CD4-positive, CD25-positive, alpha-beta regulatory T cell (primary cell): Measurements from ENCODE around the gene FGF7. TPM values are rescaled to one million over a fixed set of nuclear protein-coding genes. Genes with fewer than 3 reads are reported as not detected.

Experiments used
- ATAC-seq, 2 donors: fragments of 150-1000 bp; cut with Tn5 transposase; one replicate each; pipeline ENCODE4 v1.10.0; 2021; ENCODE audit warnings: low read depth in 2 of 2, moderate number of reproducible peaks in 2 of 2, moderate library complexity in 1 of 2
- DNase-seq, 3 donors: peaks; one replicate each; pipeline versions ENCODE4 v3.0.0 to v3.0.0-alpha.2; 2012 to 2022; ENCODE audit warnings: mixed read lengths in 1 of 3
- H3K27ac ChIP-seq: one replicate; pipeline ENCODE4 v1.7.0; 2013; ENCODE audit warnings: mild to moderate bottlenecking, low read length; ENCODE audit not compliant: insufficient read depth, poor library complexity, severe bottlenecking
- H3K27me3 ChIP-seq: one replicate; pipeline ENCODE4 v1.7.0; 2013; ENCODE audit warnings: low read length; ENCODE audit not compliant: control insufficient read depth, insufficient read depth
- H3K36me3 ChIP-seq: one replicate; pipeline ENCODE4 v1.7.0; 2013; ENCODE audit warnings: mild to moderate bottlenecking, low read length, moderate library complexity; ENCODE audit not compliant: control insufficient read depth, insufficient read depth
- H3K4me1 ChIP-seq: 2 replicates; pipeline ENCODE4 v1.7.0; 2013; ENCODE audit warnings: mild to moderate bottlenecking, low read length; ENCODE audit not compliant: insufficient read depth, control insufficient read depth, poor library complexity, severe bottlenecking
- H3K4me3 ChIP-seq: one replicate; pipeline ENCODE4 v1.7.0; 2013; ENCODE audit warnings: low read depth, mild to moderate bottlenecking, low read length, moderate library complexity
- H3K9me3 ChIP-seq, 2 experiments: 1 replicate in 1 of 2; 2 replicates in 1 of 2; pipeline ENCODE4 v1.7.0; 2013; ENCODE audit warnings: low read length in 2 of 2, mild to moderate bottlenecking in 1 of 2, moderate library complexity in 1 of 2; ENCODE audit not compliant: control insufficient read depth in 2 of 2
- H3K27ac Mint-ChIP-seq, 3 donors: one replicate each; pipeline ENCODE4 v1.8.0; 2020 to 2022; ENCODE audit warnings: mild to moderate bottlenecking in 3 of 3, mixed read lengths in 3 of 3, moderate library complexity in 2 of 3
- H3K27me3 Mint-ChIP-seq: one replicate; pipeline ENCODE4 v1.8.0; 2022; ENCODE audit warnings: mild to moderate bottlenecking, mixed read lengths
- H3K36me3 Mint-ChIP-seq: one replicate; pipeline ENCODE4 v1.8.0; 2020; ENCODE audit warnings: mixed read lengths
- H3K4me1 Mint-ChIP-seq, 4 donors: one replicate each; pipeline ENCODE4 v1.8.0; 2020 to 2022; ENCODE audit warnings: mixed read lengths in 4 of 4, mild to moderate bottlenecking in 1 of 4
- H3K4me3 Mint-ChIP-seq, 4 donors: one replicate each; pipeline ENCODE4 v1.8.0; 2020 to 2022; ENCODE audit warnings: mild to moderate bottlenecking in 4 of 4, mixed read lengths in 4 of 4, moderate library complexity in 3 of 4
- H3K9me3 Mint-ChIP-seq, 7 donors: one replicate each; pipeline ENCODE4 v1.8.0; 2020 to 2022; ENCODE audit warnings: mixed read lengths in 7 of 7, mild to moderate bottlenecking in 3 of 7, moderate library complexity in 2 of 7
- polyA plus RNA-seq, 4 donors: library from polyadenylated mRNA; unstranded; fragments of 300-500 nt; fragmentation: Illumina TruSeq; gene quantifications; one replicate each; pipeline ENCODE4 v1.2.3, GENCODE V29; 2021
- total RNA-seq: library from RNA; stranded (reverse); gene quantifications from one replicate; pipeline ENCODE4 v1.2.3, GENCODE V29; 2022

Gene FGF7
- total and polyA plus RNA-seq, 5 donors from 2014 or later = 0.02 TPM; not detected in 4

GRCh38 chr15:49438962-49439631 is 16.1 kb downstream of the FGF7 start:
- Histone ChIP-seq H3K27ac (no peak overlapping the region), H3K4me1 (no peaks in the 10 kb centered on the region), H3K4me3 (no peak overlapping the region), H3K9me3 (no peaks in the 10 kb centered on the region), H3K27me3 (no peaks in the 10 kb centered on the region), H3K36me3 (no peaks in the 10 kb centered on the region)
- no peaks in the 10 kb centered on the region for H3K36me3 Mint-ChIP-seq
- no peak overlapping the region for H3K4me3 Mint-ChIP-seq
- DNase-seq = no peak
- H3K27me3 Mint-ChIP-seq = peaks cover 16% of the 10 kb centered on the region
- no peak for ATAC-seq
- H3K9me3 Mint-ChIP-seq = no peaks in the 10 kb centered on the region
- peaks cover 0 to 7% (median 5%) of the 10 kb centered on the region in 4 donors for H3K4me1 Mint-ChIP-seq
- H3K27ac Mint-ChIP-seq = no peak overlapping the region

GRCh38 chr15:49439678-49440395 is 16.8 kb downstream of the FGF7 start:
- Mint-ChIP-seq H3K27me3 (peaks cover 14% of the 10 kb centered on the region), H3K36me3 (no peaks in the 10 kb centered on the region), H3K4me3 (no peak overlapping the region), H3K27ac (no peak overlapping the region), H3K9me3 (no peaks in the 10 kb centered on the region), H3K4me1 (peaks cover 0 to 7% (median 5%) of the 10 kb centered on the region in 4 donors)
- no peak overlapping the region for H3K27ac ChIP-seq
- no peaks in the 10 kb centered on the region for H3K27me3 ChIP-seq
- ATAC-seq (no peak), DNase-seq (no peak)
- no peaks in the 10 kb centered on the region for H3K4me1 ChIP-seq
- H3K4me3 ChIP-seq = no peak overlapping the region
- no peaks in the 10 kb centered on the region for H3K9me3 ChIP-seq
- no peaks in the 10 kb centered on the region for H3K36me3 ChIP-seq

GRCh38 chr15:49441356-49441755 is 18.3 kb downstream of the FGF7 start:
- H3K4me3 ChIP-seq = no peak overlapping the region
- peaks cover 4% of the 10 kb centered on the region for H3K27me3 ChIP-seq
- no peak for ATAC-seq
- H3K27me3 Mint-ChIP-seq = peaks cover 18% of the 10 kb centered on the region
- no peak overlapping the region for H3K4me3 Mint-ChIP-seq
- H3K9me3 ChIP-seq = no peaks in the 10 kb centered on the region
- no peak overlapping the region for H3K27ac Mint-ChIP-seq
- H3K36me3 Mint-ChIP-seq = no peaks in the 10 kb centered on the region
- no peak for DNase-seq
- no peak overlapping the region for H3K27ac ChIP-seq
- no peaks in the 10 kb centered on the region for H3K9me3 Mint-ChIP-seq
- H3K4me1 Mint-ChIP-seq = peaks cover 0 to 7% (median 5%) of the 10 kb centered on the region in 4 donors
- H3K36me3 ChIP-seq = no peaks in the 10 kb centered on the region
- no peaks in the 10 kb centered on the region for H3K4me1 ChIP-seq

GRCh38 chr15:49441816-49442215 is 18.8 kb downstream of the FGF7 start:
- peaks cover 4% of the 10 kb centered on the region for H3K27me3 ChIP-seq

GRCh38 chr15:49452595-49452994 is 29.6 kb downstream of the FGF7 start:
- H3K4me1 ChIP-seq = no peaks in the 10 kb centered on the region
- DNase-seq (no peak), ATAC-seq (no peak)
- no peak overlapping the region for H3K4me3 ChIP-seq
- Mint-ChIP-seq H3K4me1 (no peaks in the 10 kb centered on the region), H3K9me3 (no peaks in the 10 kb centered on the region), H3K36me3 (no peaks in the 10 kb centered on the region), H3K27me3 (peaks cover 16% of the 10 kb centered on the region), H3K27ac (no peak overlapping the region), H3K4me3 (no peak overlapping the region)
- no peaks in the 10 kb centered on the region for H3K9me3 ChIP-seq
- no peak overlapping the region for H3K27ac ChIP-seq
- no peaks in the 10 kb centered on the region for H3K36me3 ChIP-seq
- peaks cover 3% of the 10 kb centered on the region for H3K27me3 ChIP-seq

More at GRCh38 chr15:49441816-49442215, 18.8 kb downstream of the FGF7 start:
- no peaks in the 10 kb centered on the region for H3K9me3 ChIP-seq
- H3K36me3 Mint-ChIP-seq = no peaks in the 10 kb centered on the region
- no peak for DNase-seq
- H3K4me1 Mint-ChIP-seq = peaks cover 0 to 7% (median 5%) of the 10 kb centered on the region in 4 donors
- peaks cover 19% of the 10 kb centered on the region for H3K27me3 Mint-ChIP-seq
- H3K4me3 Mint-ChIP-seq = no peak overlapping the region
- no peak overlapping the region for H3K4me3 ChIP-seq
- no peaks in the 10 kb centered on the region for H3K4me1 ChIP-seq
- H3K27ac ChIP-seq = no peak overlapping the region
- H3K36me3 ChIP-seq = no peaks in the 10 kb centered on the region
- no peak overlapping the region for H3K27ac Mint-ChIP-seq
- H3K9me3 Mint-ChIP-seq = no peaks in the 10 kb centered on the region
- no peak for ATAC-seq

- Histone ChIP-seq H3K27ac (no peak overlapping the region), H3K36me3 (no peaks in the 10 kb centered on the region), H3K4me1 (no peaks in the 10 kb centered on the region), H3K27me3 (no peaks in the 10 kb centered on the region), H3K4me3 (no peak overlapping the region), H3K9me3 (no peaks in the 10 kb centered on the region)
- Mint-ChIP-seq H3K27me3 (peaks cover 22% of the 10 kb centered on the region), H3K9me3 (no peaks in the 10 kb centered on the region), H3K4me3 (no peak overlapping the region), H3K36me3 (no peaks in the 10 kb centered on the region), H3K4me1 (no peaks in the 10 kb centered on the region), H3K27ac (no peak overlapping the region)
- ATAC-seq (no peak), DNase-seq (no peak)
Observed at GRCh38 chr15:49456166-49456565, 33.1 kb downstream of the FGF7 start.

GRCh38 chr15:49458145-49458544 is 35.1 kb downstream of the FGF7 start:
- peaks cover 25% of the 10 kb centered on the region for H3K27me3 Mint-ChIP-seq
- H3K36me3 ChIP-seq = no peaks in the 10 kb centered on the region
- no peaks in the 10 kb centered on the region for H3K9me3 Mint-ChIP-seq
- H3K4me3 Mint-ChIP-seq = no peak overlapping the region
- H3K27ac ChIP-seq = no peak overlapping the region
- H3K9me3 ChIP-seq = no peaks in the 10 kb centered on the region
- DNase-seq (no peak), ATAC-seq (no peak)
- H3K36me3 Mint-ChIP-seq = no peaks in the 10 kb centered on the region
- H3K4me1 ChIP-seq = no peaks in the 10 kb centered on the region
- H3K27me3 ChIP-seq = no peaks in the 10 kb centered on the region
- no peaks in the 10 kb centered on the region for H3K4me1 Mint-ChIP-seq
- H3K4me3 ChIP-seq = no peak overlapping the region
- no peak overlapping the region for H3K27ac Mint-ChIP-seq
